Pancreas (tissue), 10 donors: ENCODE measurements around the gene NR1H2. TPM values are rescaled to one million over a fixed set of nuclear protein-coding genes. Genes with fewer than 3 reads are reported as not detected.

Source experiments
- ATAC-seq, 4 donors: fragments of 200-7000 bp; cut with Tn5 transposase; one replicate each; pipeline versions ENCODE4 v1.8.0 to v1.9.1; 2020; ENCODE audit warnings: mild to moderate bottlenecking in 4 of 4, moderate library complexity in 4 of 4
- DNase-seq, 6 donors: peaks; one replicate each; pipeline ENCODE4 v3.0.0-alpha.2; 2020
- FAIRE-seq: peaks from 2 replicates; lab custom pipeline; 2012; peaks lifted over from hg19 to GRCh38; lab: Jason Lieb, UNC
- H3K27ac ChIP-seq, 4 donors: fragments of 200-600 bp; sonication (generic); 1 replicate in 3 of 4; 2 replicates in 1 of 4; pipeline versions ENCODE4 v1.5.0 to v1.8.0; 2020
- H3K27me3 ChIP-seq, 4 donors: fragments of 200-600 bp; one replicate each; pipeline ENCODE4 v1.8.0; 2021
- H3K36me3 ChIP-seq, 3 donors: fragments of 200-600 bp; sonication (generic) in 1 of 3; one replicate each; pipeline versions ENCODE4 v1.5.0 to v1.8.0; 2020 to 2021
- H3K4me1 ChIP-seq, 3 donors: fragments of 200-600 bp; one replicate each; pipeline ENCODE4 v1.8.0; 2021
- H3K4me3 ChIP-seq, 4 donors: fragments of 200-600 bp; sonication (generic) in 2 of 4; one replicate each; pipeline versions ENCODE4 v1.5.0 to v1.8.0; 2020 to 2021
- H3K9me3 ChIP-seq, 4 donors: fragments of 200-600 bp; one replicate each; pipeline ENCODE4 v1.8.0; 2021
- WGBS, 2 donors: extraction: QIAGEN DNeasy Blood & Tissue Kit; methylation state at CpG; one replicate each; pipeline ENCODE4 v1.1.7; 2013; 5-methylcytosine and 5-hydroxymethylcytosine counted together
- intact Hi-C, 3 donors: fragments of 100-400 bp; cut with DNase I; formaldehyde crosslinking; loops; one replicate each; pipeline versions ENCODE4 v1.11.1 to v1.14.2; 2022
- polyA plus RNA-seq, 2 donors: library from polyadenylated mRNA; stranded (reverse); fragments of 200-250 nt; gene quantifications; one replicate each; pipeline ENCODE4 v1.2.3, GENCODE V29; 2013
- total RNA-seq, 6 donors: library from RNA; stranded (reverse); fragmentation: NEBNext Ultra II Directional in 4 of 6; extraction: Animal tissue kit (Norgen Biotek cat#: 25700) in 4 of 6; gene quantifications; one replicate each; pipeline versions ENCODE4 v1.2.1 to v1.2.4, GENCODE V29; 2021 to 2023
- TF ChIP-seq, protein P1 (sequence below), 4 donors: fragments of 200-600 bp; sonication (generic) in 3 of 4; IDR thresholded peaks; one replicate each; pipeline versions ENCODE4 v1.5.0 to v1.8.0; 2021; ENCODE audit warnings: antibody characterized with exemption in 4 of 4
- donor health status: healthy with polysubstance abuse.
- donor health status: DM: no; HTN: no; CAD: no; lungs with moderate emphysema.
- donor health status: DM: no; HTN: no; CAD: no.
- donor health status: control.
- donor health status: control.
- donor health status: Bipolar disorder and iron deficiency.
- donor health status: DM: yes; HTN: yes; CAD: no.
- donor health status: DM: no; HTN: no; CAD: no.
- donor health status: DM: no; HTN: no; CAD: no.
- donor health status: DM: yes; HTN: yes; CAD: no.

Gene NR1H2
- total and polyA plus RNA-seq, 8 donors, result 20.5 to 46.5 (median 27.2) TPM

DNA sequence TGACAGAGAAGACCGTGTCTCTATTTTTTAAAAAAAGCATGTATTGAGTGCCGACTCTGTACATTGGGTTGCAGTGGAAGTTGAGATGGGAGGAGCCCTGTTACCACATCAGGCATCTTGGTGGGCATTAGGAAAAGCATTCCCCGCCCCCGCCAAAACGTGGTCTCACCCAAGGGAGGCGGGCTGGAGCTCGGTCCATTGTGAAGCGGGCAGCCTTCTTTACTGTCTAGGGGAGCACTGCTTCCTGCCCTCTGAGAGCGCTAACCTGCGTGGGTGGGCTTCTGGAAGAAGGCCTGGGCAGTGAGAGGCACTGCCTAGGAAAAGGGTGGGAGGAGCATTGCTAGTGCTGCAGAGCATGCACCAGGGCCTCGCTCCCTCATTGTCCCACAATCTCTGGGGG, 3.9 kb downstream of the NR1H2 start:
- H3K36me3 ChIP-seq, result peaks cover 6 to 52% (median 26%) of the 10 kb centered on the region in 3 donors
- ATAC-seq (no peak), DNase-seq (peak in 1 of 6 donors; percentile 17), FAIRE-seq (no peak)
- H3K27me3 ChIP-seq, result no peaks in the 10 kb centered on the region
- no peak overlapping the region for H3K27ac ChIP-seq
- TF ChIP-seq, protein P1, sequence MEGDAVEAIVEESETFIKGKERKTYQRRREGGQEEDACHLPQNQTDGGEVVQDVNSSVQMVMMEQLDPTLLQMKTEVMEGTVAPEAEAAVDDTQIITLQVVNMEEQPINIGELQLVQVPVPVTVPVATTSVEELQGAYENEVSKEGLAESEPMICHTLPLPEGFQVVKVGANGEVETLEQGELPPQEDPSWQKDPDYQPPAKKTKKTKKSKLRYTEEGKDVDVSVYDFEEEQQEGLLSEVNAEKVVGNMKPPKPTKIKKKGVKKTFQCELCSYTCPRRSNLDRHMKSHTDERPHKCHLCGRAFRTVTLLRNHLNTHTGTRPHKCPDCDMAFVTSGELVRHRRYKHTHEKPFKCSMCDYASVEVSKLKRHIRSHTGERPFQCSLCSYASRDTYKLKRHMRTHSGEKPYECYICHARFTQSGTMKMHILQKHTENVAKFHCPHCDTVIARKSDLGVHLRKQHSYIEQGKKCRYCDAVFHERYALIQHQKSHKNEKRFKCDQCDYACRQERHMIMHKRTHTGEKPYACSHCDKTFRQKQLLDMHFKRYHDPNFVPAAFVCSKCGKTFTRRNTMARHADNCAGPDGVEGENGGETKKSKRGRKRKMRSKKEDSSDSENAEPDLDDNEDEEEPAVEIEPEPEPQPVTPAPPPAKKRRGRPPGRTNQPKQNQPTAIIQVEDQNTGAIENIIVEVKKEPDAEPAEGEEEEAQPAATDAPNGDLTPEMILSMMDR (IDR thresholded peaks at IDR 0.05), result no peak
- intact Hi-C loops, result no loop called here
- H3K4me1 ChIP-seq, result peaks cover 0 to 6% (median 0%) of the 10 kb centered on the region in 3 donors
- WGBS, 2 donors, result 85 to 89% methylated on average over 11 of the region's 11 CpGs
- H3K4me3 ChIP-seq, result no peak overlapping the region
- H3K9me3 ChIP-seq, result no peaks in the 10 kb centered on the region

DNA sequence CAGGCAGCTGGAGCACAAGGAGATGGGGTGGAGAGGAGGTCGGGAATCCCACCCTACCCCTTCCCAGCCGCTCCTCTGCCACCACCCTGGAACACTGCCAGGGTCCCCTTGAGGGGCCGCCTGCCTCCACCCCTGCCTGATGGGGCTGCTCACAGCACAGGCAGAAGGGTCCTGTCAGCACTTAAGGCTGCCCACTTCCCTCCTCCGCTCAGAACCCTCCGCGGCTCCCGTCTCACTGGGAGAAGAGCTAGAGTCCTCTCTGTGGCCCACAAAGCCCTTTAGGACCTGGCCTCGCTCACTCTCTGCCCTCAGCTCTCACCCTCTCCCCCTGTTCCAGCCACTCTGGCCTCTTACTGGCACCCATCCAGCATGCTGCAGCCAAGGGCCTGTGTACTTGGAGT, 4.5 kb downstream of the NR1H2 start:
- peak in 1 of 6 donors; percentile 27 for DNase-seq
- H3K36me3 ChIP-seq, result peaks cover 6 to 52% (median 26%) of the 10 kb centered on the region in 3 donors
- ATAC-seq, result no peak
- intact Hi-C loops, result no loop called here
- 80 to 81% methylated on average over 8 of the region's 8 CpGs for WGBS, 2 donors
- FAIRE-seq, result no peak
- no peaks in the 10 kb centered on the region for H3K27me3 ChIP-seq
- peaks cover 0 to 8% (median 0%) of the 10 kb centered on the region in 3 donors for H3K4me1 ChIP-seq
- no peaks in the 10 kb centered on the region for H3K9me3 ChIP-seq
- H3K27ac ChIP-seq, result no peak overlapping the region
- TF ChIP-seq, protein P1 (IDR thresholded peaks at IDR 0.05), result no peak
- H3K4me3 ChIP-seq, result no peak overlapping the region

DNA sequence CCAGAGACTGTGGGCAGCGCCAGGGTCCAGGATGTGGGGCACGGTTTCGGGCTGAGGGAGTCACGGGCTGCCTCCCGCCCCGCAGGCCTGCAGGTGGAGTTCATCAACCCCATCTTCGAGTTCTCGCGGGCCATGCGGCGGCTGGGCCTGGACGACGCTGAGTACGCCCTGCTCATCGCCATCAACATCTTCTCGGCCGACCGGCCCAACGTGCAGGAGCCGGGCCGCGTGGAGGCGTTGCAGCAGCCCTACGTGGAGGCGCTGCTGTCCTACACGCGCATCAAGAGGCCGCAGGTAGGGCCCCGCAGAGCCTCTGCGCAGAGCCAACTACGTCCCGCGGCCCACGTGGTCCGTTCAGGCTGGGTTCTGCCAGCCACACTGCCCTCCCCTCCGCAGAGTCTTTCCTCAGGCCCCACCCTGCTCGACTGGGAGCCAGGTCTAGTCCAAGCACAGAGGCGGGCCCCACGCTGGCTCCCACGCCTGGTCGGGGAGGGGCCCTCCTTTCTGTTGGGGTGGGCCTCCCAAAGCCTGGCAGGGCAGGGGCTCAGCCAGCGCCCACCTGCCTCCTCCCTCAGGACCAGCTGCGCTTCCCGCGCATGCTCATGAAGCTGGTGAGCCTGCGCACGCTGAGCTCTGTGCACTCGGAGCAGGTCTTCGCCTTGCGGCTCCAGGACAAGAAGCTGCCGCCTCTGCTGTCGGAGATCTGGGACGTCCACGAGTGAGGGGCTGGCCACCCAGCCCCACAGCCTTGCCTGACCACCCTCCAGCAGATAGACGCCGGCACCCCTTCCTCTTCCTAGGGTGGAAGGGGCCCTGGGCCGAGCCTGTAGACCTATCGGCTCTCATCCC, 5.8 kb downstream of the NR1H2 start:
- H3K36me3 ChIP-seq, result peaks cover 6 to 52% (median 26%) of the 10 kb centered on the region in 3 donors
- H3K27me3 ChIP-seq, result no peaks in the 10 kb centered on the region
- H3K9me3 ChIP-seq, result no peaks in the 10 kb centered on the region
- FAIRE-seq (no peak), ATAC-seq (no peak), DNase-seq (peak in 3 of 6 donors; percentile 25 to 85 (median 57))
- intact Hi-C loops, result no loop called here
- H3K4me3 ChIP-seq, result no peak overlapping the region
- 92 to 95% methylated on average over 56 to 58 of the region's 58 CpGs for WGBS, 2 donors
- TF ChIP-seq, protein P1 (IDR thresholded peaks at IDR 0.05), result no peak
- no peak overlapping the region for H3K27ac ChIP-seq
- peaks cover 0 to 8% (median 0%) of the 10 kb centered on the region in 3 donors for H3K4me1 ChIP-seq

DNA sequence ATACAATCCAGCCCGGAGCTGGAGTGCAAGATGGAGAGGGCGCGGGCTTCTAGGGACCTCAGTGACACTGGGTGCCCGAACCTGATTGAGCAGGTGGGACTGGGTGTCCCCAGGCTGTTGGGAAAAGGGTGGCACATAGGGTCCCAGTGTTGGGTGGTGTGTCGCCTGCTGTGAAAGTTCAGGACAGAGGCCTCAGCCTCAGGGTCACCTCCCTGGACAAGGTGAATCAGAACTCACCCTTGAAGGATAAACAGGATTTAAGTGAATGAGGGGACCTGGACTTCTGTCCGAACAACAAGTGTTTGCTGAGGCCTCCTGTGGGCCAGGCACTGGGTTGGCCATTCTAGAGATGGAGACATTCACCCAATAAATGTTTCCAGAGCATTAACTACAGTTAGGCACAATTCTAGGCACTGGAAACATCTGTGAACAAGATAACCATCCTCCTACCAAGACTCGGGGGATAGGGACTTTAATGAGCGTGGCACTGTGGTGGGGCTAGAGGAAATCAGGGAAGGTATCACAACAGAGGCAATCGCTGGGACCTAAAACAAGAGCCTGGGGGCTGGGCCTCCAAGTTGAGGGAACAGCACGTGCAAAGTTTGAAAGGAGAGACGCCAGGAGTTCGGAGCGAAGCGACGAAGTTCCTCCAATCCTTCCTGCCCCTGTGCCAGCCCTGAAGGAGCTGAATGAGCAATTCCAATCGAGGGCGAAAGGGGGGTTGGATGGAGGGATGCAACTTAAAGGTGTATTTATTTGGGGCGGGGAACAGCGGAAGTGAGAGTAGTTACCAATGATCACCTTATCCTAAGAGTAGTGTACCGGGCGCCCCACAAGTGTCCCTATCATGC, 7.0 kb downstream of the NR1H2 start:
- intact Hi-C loops, result no loop called here
- Histone ChIP-seq H3K4me1 (peaks cover 0 to 8% (median 0%) of the 10 kb centered on the region in 3 donors), H3K27ac (peak overlapping the region; percentile 25 to 77 (median 72)), H3K27me3 (no peaks in the 10 kb centered on the region), H3K36me3 (peaks cover 6 to 42% (median 19%) of the 10 kb centered on the region in 3 donors), H3K4me3 (peak overlapping the region in 2 of 4 donors; percentile 38 to 71), H3K9me3 (no peaks in the 10 kb centered on the region)
- TF ChIP-seq, protein P1 (IDR thresholded peaks at IDR 0.05), result no peak
- DNase-seq (peak in 1 of 6 donors; percentile 31), FAIRE-seq (no peak), ATAC-seq (peak in 2 of 4 donors; percentile 3 to 5)
- WGBS, 2 donors, result 41 to 43% methylated on average over 21 of the region's 21 CpGs
